HEK293 (cell line): ENCODE measurements around the gene PIP5KL1.

Experiments used
- CTCF ChIA-PET: fragments of 350-600 bp; formaldehyde crosslinking; extraction: SDS; loops from one replicate; lab custom pipeline; 2021; ENCODE audit warnings: antibody characterized with exemption; lab: Yijun Ruan, JAX
- POLR2A ChIA-PET: fragments of 300-600 bp; formaldehyde crosslinking; extraction: SDS; loops from one replicate; lab custom pipeline; 2020; ENCODE audit warnings: antibody characterized with exemption, inconsistent platforms; lab: Yijun Ruan, JAX
- H3K27ac ChIP-seq: fragments of 200-500 bp; sonication (Bioruptor generic); 2 replicates; pipeline ENCODE4 v1.5.1; 2014; ENCODE audit warnings: low read depth, low read length, control low read depth, inconsistent platforms; ENCODE audit errors: extremely low read depth
- H3K36me3 ChIP-seq, 2 experiments: fragments of 200-500 bp in 1 of 2; sonication (Bioruptor generic) in 1 of 2; 1 replicate in 1 of 2; 2 replicates in 1 of 2; pipeline ENCODE4 v1.5.1; 2014 to 2017; ENCODE audit warnings: inconsistent platforms in 2 of 2, low read length in 2 of 2; ENCODE audit not compliant: control insufficient read depth in 2 of 2, insufficient read depth in 1 of 2
- H3K4me1 ChIP-seq: fragments of 200-500 bp; sonication (Bioruptor generic); 2 replicates; pipeline ENCODE4 v1.5.1; 2014; ENCODE audit warnings: mild to moderate bottlenecking, low read length, inconsistent platforms; ENCODE audit not compliant: control insufficient read depth, insufficient read depth
- H3K4me3 ChIP-seq: 2 replicates; pipeline ENCODE4 v1.5.1; 2011; ENCODE audit warnings: low read depth, mild to moderate bottlenecking, control low read depth, low read length, moderate library complexity
- H3K9me3 ChIP-seq: fragments of 200-500 bp; sonication (Bioruptor generic); 2 replicates; pipeline ENCODE4 v1.5.1; 2014; ENCODE audit warnings: low read depth, low read length, inconsistent platforms; ENCODE audit not compliant: control insufficient read depth, insufficient read depth
- GLIS1 ChIP-seq: fragments of 450-650 bp; formaldehyde crosslinking; IDR thresholded peaks from 2 replicates; pipeline ENCODE4 v1.5.1; 2016; ENCODE audit warnings: missing biosample characterization, missing genetic modification characterization
- HOXC10 ChIP-seq: sonication (generic); formaldehyde crosslinking; IDR thresholded peaks from 2 replicates; pipeline ENCODE4 v1.8.1; 2023; ENCODE audit warnings: mild to moderate bottlenecking, missing genetic modification reagents
- OSR2 ChIP-seq: fragments of 450-650 bp; formaldehyde crosslinking; IDR thresholded peaks from 2 replicates; pipeline ENCODE4 v1.5.1; 2016; ENCODE audit warnings: missing biosample characterization, missing genetic modification characterization
- ZBTB20 ChIP-seq: fragments of 450-650 bp; formaldehyde crosslinking; IDR thresholded peaks from 2 replicates; pipeline ENCODE4 v1.5.1; 2016; ENCODE audit warnings: missing biosample characterization, missing genetic modification characterization
- ZNF112 ChIP-seq: fragments of 450-650 bp; formaldehyde crosslinking; IDR thresholded peaks from 2 replicates; pipeline ENCODE4 v1.5.0; 2017; ENCODE audit warnings: missing biosample characterization, missing genetic modification characterization
- ZNF214 ChIP-seq: fragments of 450-650 bp; formaldehyde crosslinking; IDR thresholded peaks from 2 replicates; pipeline ENCODE4 v1.5.1; 2017; ENCODE audit warnings: missing biosample characterization, mild to moderate bottlenecking, missing genetic modification characterization, borderline replicate concordance
- ZNF221 ChIP-seq: fragments of 450-650 bp; formaldehyde crosslinking; IDR thresholded peaks from 2 replicates; pipeline ENCODE4 v1.5.1; 2017; ENCODE audit warnings: missing biosample characterization, missing genetic modification characterization, borderline replicate concordance
- ZNF24 ChIP-seq: fragments of 450-650 bp; formaldehyde crosslinking; IDR thresholded peaks from 2 replicates; pipeline ENCODE4 v1.5.1; 2016; ENCODE audit warnings: missing biosample characterization, missing genetic modification characterization
- ZNF311 ChIP-seq: fragments of 450-650 bp; formaldehyde crosslinking; IDR thresholded peaks from 2 replicates; pipeline ENCODE4 v1.5.1; 2017; ENCODE audit warnings: missing biosample characterization, missing genetic modification characterization, borderline replicate concordance
- ZNF37A ChIP-seq: fragments of 450-650 bp; IDR thresholded peaks from 2 replicates; pipeline ENCODE4 v1.5.1; 2018; ENCODE audit warnings: missing biosample characterization, missing genetic modification characterization
- ZNF423 ChIP-seq: fragments of 450-650 bp; formaldehyde crosslinking; IDR thresholded peaks from 2 replicates; pipeline ENCODE4 v1.5.1; 2016; ENCODE audit warnings: missing biosample characterization, missing genetic modification characterization
- ZNF501 ChIP-seq: fragments of 450-650 bp; formaldehyde crosslinking; IDR thresholded peaks from 2 replicates; pipeline ENCODE4 v1.5.1; 2016; ENCODE audit warnings: missing biosample characterization, missing genetic modification characterization
- ZNF518A ChIP-seq: fragments of 450-650 bp; formaldehyde crosslinking; conservative IDR thresholded peaks from 2 replicates; pipeline ENCODE4 v1.5.1; 2016; ENCODE audit warnings: low read depth, missing biosample characterization, missing genetic modification characterization
- ZNF521 ChIP-seq: fragments of 450-650 bp; formaldehyde crosslinking; IDR thresholded peaks from 2 replicates; pipeline ENCODE4 v1.5.1; 2017; ENCODE audit warnings: missing biosample characterization, mild to moderate bottlenecking, missing genetic modification characterization
- ZNF571 ChIP-seq: fragments of 450-650 bp; formaldehyde crosslinking; IDR thresholded peaks from 2 replicates; pipeline ENCODE4 v1.5.0; 2017; ENCODE audit warnings: missing biosample characterization, missing genetic modification characterization
- ZNF596 ChIP-seq: fragments of 450-650 bp; IDR thresholded peaks from 2 replicates; pipeline ENCODE4 v1.5.0; 2018; ENCODE audit warnings: missing biosample characterization, mild to moderate bottlenecking, missing genetic modification characterization, moderate library complexity
- TF ChIP-seq, protein P1 (sequence below): sonication (generic); formaldehyde crosslinking; IDR thresholded peaks from 2 replicates; pipeline ENCODE4 v1.8.1; 2022; ENCODE audit warnings: mild to moderate bottlenecking, moderate library complexity, missing genetic modification reagents

The PIP5KL1 gene

GRCh38 chr9:127966416-127967150 lies 36.0 kb upstream of the PIP5KL1 start (continued):
- TF ChIP-seq GLIS1 (no peak; the same call in 1 of the 2 replicates), ZNF214 (tag by site-specific recombination) (no peak), OSR2 (tag by site-specific recombination) (no peak), ZNF221 (no peak), ZNF521 (tag by site-specific recombination) (no peak)
- TF ChIP-seq, all 188 proteins: peak for 0

DNA sequence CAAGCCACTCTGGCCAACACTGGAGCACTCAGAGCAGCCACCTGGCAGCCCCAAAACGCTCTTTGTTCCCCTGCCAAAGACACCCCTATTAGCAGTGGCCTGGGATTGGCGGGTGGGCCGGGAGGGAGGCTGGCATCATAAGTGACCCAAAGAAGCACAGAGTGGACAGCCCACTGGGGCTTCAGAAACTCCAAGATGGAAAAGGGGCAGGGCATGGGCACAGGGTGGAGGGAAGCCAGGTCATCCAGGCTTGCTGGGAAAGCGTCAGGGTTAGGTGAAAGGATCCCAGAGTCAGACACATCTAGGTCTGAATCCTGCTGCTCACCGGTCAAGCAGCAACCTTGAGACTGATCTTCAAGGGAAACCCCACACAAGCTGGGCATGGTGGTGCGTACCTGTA lies 35.4 kb upstream of the PIP5KL1 start:
- POLR2A ChIA-PET = interaction anchor here (0.7 to 1.2 kb wide), 3 partner anchors 8 to 28 kb away, joined by 3 to 7 read pairs (median 6); partner anchors contain the start of gene DPM2
- CTCF ChIA-PET = interaction anchor here (0.7 to 2.3 kb wide), 6 partner anchors 10 to 152 kb away, joined by 3 to 11 read pairs (median 4); no protein-coding TSS in a partner anchor

More for the DNA sequence above, 35.4 kb upstream of the PIP5KL1 start:
- TF ChIP-seq ZNF518A (tag by site-specific recombination) = no peak
- TF ChIP-seq ZNF501 (tag by site-specific recombination) = no peak
- TF ChIP-seq ZNF596 (tag by site-specific recombination) = no peak
- no peak for TF ChIP-seq ZNF37A
- TF ChIP-seq, protein P1, sequence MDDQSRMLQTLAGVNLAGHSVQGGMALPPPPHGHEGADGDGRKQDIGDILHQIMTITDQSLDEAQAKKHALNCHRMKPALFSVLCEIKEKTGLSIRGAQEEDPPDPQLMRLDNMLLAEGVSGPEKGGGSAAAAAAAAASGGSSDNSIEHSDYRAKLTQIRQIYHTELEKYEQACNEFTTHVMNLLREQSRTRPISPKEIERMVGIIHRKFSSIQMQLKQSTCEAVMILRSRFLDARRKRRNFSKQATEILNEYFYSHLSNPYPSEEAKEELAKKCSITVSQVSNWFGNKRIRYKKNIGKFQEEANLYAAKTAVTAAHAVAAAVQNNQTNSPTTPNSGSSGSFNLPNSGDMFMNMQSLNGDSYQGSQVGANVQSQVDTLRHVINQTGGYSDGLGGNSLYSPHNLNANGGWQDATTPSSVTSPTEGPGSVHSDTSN (CRISPR knock-in tag) = no peak
- no peak for TF ChIP-seq ZNF311 (tag by site-specific recombination)
- no peak for TF ChIP-seq ZNF571
- TF ChIP-seq ZNF423 (tag by site-specific recombination) = no peak
- no peak for TF ChIP-seq ZNF112 (tag by site-specific recombination)
- no peak for TF ChIP-seq ZNF24
- no peak for TF ChIP-seq HOXC10 (CRISPR knock-in tag)
- TF ChIP-seq ZBTB20 (tag by site-specific recombination) = no peak
- TF ChIP-seq, all 188 proteins: peak for 0
- Histone ChIP-seq H3K27ac (peak overlapping the region; percentile 68), H3K36me3 (no peaks in the 10 kb centered on the region), H3K4me3 (no peak overlapping the region), H3K4me1 (peaks cover 22% of the 10 kb centered on the region), H3K9me3 (no peaks in the 10 kb centered on the region)
